Stimulated activated memory B cell treated with anti-CD40 and anti-IgM and Interleukin-4, amounts not matched to agents 10 μg/mL and 1 μg/mL and 100 μg/mL, for 72 hours (primary cell): ENCODE measurements around the gene TUSC2.
A peak's percentile ranks its signal among the peaks of the same experiment; 100 is the strongest.
"Not testable (repeated sequence)": the region's sequence is repeated elsewhere in the genome, so short reads cannot be mapped to it uniquely, and the experiment has no call there.

Experiments used
- ATAC-seq: fragments of 150-1000 bp; cut with Tn5 transposase; 2 replicates; pipeline ENCODE4 v1.10.0; 2021
- H3K27ac Mint-ChIP-seq: one replicate; pipeline ENCODE4 v1.8.0; 2022; ENCODE audit warnings: mild to moderate bottlenecking, mixed read lengths
- H3K27me3 Mint-ChIP-seq: one replicate; pipeline ENCODE4 v1.8.0; 2022; ENCODE audit warnings: mixed read lengths
- H3K36me3 Mint-ChIP-seq: one replicate; pipeline ENCODE4 v1.8.0; 2022; ENCODE audit warnings: mixed read lengths
- H3K4me1 Mint-ChIP-seq: one replicate; pipeline ENCODE4 v1.8.0; 2022; ENCODE audit warnings: mixed read lengths
- H3K4me3 Mint-ChIP-seq: one replicate; pipeline ENCODE4 v1.8.0; 2022; ENCODE audit warnings: mild to moderate bottlenecking, moderate library complexity, mixed read lengths
- H3K9me3 Mint-ChIP-seq: one replicate; pipeline ENCODE4 v1.8.0; 2022; ENCODE audit warnings: mixed read lengths

Gene TUSC2

GRCh38 chr3:50319894-50320625 is 8.0 kb downstream of the TUSC2 start:
- Mint-ChIP-seq H3K9me3 (no peaks in the 10 kb centered on the region), H3K36me3 (peaks cover 16% of the 10 kb centered on the region), H3K4me1 (peaks cover 77% of the 10 kb centered on the region), H3K27me3 (no peaks in the 10 kb centered on the region), H3K27ac (peak overlapping the region; percentile 97), H3K4me3 (peak overlapping the region; percentile 77)
- no peak for ATAC-seq

- H3K9me3 Mint-ChIP-seq: no peaks in the 10 kb centered on the region
- peak overlapping the region; percentile 17 for H3K4me3 Mint-ChIP-seq
- H3K36me3 Mint-ChIP-seq: peaks cover 9% of the 10 kb centered on the region
- no peaks in the 10 kb centered on the region for H3K27me3 Mint-ChIP-seq
- no peak overlapping the region for H3K27ac Mint-ChIP-seq
- H3K4me1 Mint-ChIP-seq: peaks cover 72% of the 10 kb centered on the region
- no peak for ATAC-seq
Measured at GRCh38 chr3:50319181-50319893, 8.7 kb downstream of the TUSC2 start.

- ATAC-seq: no peak
- Mint-ChIP-seq H3K4me3 (no peak overlapping the region), H3K27me3 (no peaks in the 10 kb centered on the region), H3K9me3 (no peaks in the 10 kb centered on the region), H3K4me1 (peaks cover 67% of the 10 kb centered on the region), H3K36me3 (peaks cover 8% of the 10 kb centered on the region), H3K27ac (no peak overlapping the region)
Measured at GRCh38 chr3:50318615-50319014, 9.4 kb downstream of the TUSC2 start.

- ATAC-seq: no peak
- no peak overlapping the region for H3K27ac Mint-ChIP-seq
- no peaks in the 10 kb centered on the region for H3K27me3 Mint-ChIP-seq
- no peak overlapping the region for H3K4me3 Mint-ChIP-seq
- H3K36me3 Mint-ChIP-seq: peaks cover 8% of the 10 kb centered on the region
- H3K9me3 Mint-ChIP-seq: no peaks in the 10 kb centered on the region
- peaks cover 62% of the 10 kb centered on the region for H3K4me1 Mint-ChIP-seq
Measured at GRCh38 chr3:50318163-50318562, 9.9 kb downstream of the TUSC2 start.

- no peaks in the 10 kb centered on the region for H3K9me3 Mint-ChIP-seq
- peaks cover 54% of the 10 kb centered on the region for H3K4me1 Mint-ChIP-seq
- no peak overlapping the region for H3K4me3 Mint-ChIP-seq
- ATAC-seq: no peak
- H3K27ac Mint-ChIP-seq: peak overlapping the region; percentile 88
- H3K27me3 Mint-ChIP-seq: no peaks in the 10 kb centered on the region
- peaks cover 8% of the 10 kb centered on the region for H3K36me3 Mint-ChIP-seq
Measured at GRCh38 chr3:50317300-50317699, 10.7 kb downstream of the TUSC2 start.

GRCh38 chr3:50316657-50317242 is 11.3 kb downstream of the TUSC2 start:
- Mint-ChIP-seq H3K36me3 (peaks cover 8% of the 10 kb centered on the region), H3K4me1 (peaks cover 52% of the 10 kb centered on the region), H3K27me3 (no peaks in the 10 kb centered on the region), H3K9me3 (no peaks in the 10 kb centered on the region), H3K4me3 (peak overlapping the region; percentile 62), H3K27ac (peak overlapping the region; percentile 88)
- peak; percentile 63 for ATAC-seq

- ATAC-seq: no peak
- H3K4me3 Mint-ChIP-seq: no peak overlapping the region
- peak overlapping the region; percentile 14 for H3K27ac Mint-ChIP-seq
Measured at GRCh38 chr3:50314816-50315215, 13.2 kb downstream of the TUSC2 start.

GRCh38 chr3:50314342-50314741 is 13.7 kb downstream of the TUSC2 start:
- Mint-ChIP-seq H3K9me3 (no peaks in the 10 kb centered on the region), H3K36me3 (peaks cover 8% of the 10 kb centered on the region), H3K4me3 (no peak overlapping the region), H3K4me1 (peaks cover 38% of the 10 kb centered on the region), H3K27me3 (no peaks in the 10 kb centered on the region), H3K27ac (peak overlapping the region; percentile 14)
- no peak for ATAC-seq

More at GRCh38 chr3:50314816-50315215, 13.2 kb downstream of the TUSC2 start:
- Mint-ChIP-seq H3K9me3 (no peaks in the 10 kb centered on the region), H3K36me3 (peaks cover 8% of the 10 kb centered on the region), H3K4me1 (peaks cover 42% of the 10 kb centered on the region), H3K27me3 (no peaks in the 10 kb centered on the region)

GRCh38 chr3:50312041-50312440 is 16.0 kb downstream of the TUSC2 start:
- H3K4me1 Mint-ChIP-seq: peaks cover 18% of the 10 kb centered on the region
- not testable (repeated sequence) for H3K27me3 Mint-ChIP-seq, H3K9me3 Mint-ChIP-seq, H3K4me3 Mint-ChIP-seq, H3K36me3 Mint-ChIP-seq, H3K27ac Mint-ChIP-seq, ATAC-seq

- H3K27ac Mint-ChIP-seq: no peak overlapping the region
- no peak for ATAC-seq
- no peaks in the 10 kb centered on the region for H3K27me3 Mint-ChIP-seq
- no peaks in the 10 kb centered on the region for H3K36me3 Mint-ChIP-seq
- no peaks in the 10 kb centered on the region for H3K9me3 Mint-ChIP-seq
- no peak overlapping the region for H3K4me3 Mint-ChIP-seq
- peaks cover 16% of the 10 kb centered on the region for H3K4me1 Mint-ChIP-seq
Measured at GRCh38 chr3:50304601-50305000, 23.4 kb downstream of the TUSC2 start.

- peaks cover 19% of the 10 kb centered on the region for H3K4me1 Mint-ChIP-seq
- H3K27ac Mint-ChIP-seq: peak within 1 kb of the TSS; percentile 44
- H3K36me3 Mint-ChIP-seq: no peaks in the 10 kb centered on the region
- no peak for ATAC-seq
- no peak within 1 kb of the TSS for H3K4me3 Mint-ChIP-seq
- H3K27me3 Mint-ChIP-seq: no peaks in the 10 kb centered on the region
- H3K9me3 Mint-ChIP-seq: no peaks in the 10 kb centered on the region
Measured at GRCh38 chr3:50303013-50303815, 24.8 kb downstream of the TUSC2 start, which contains the start of gene HYAL1. TSS of gene HYAL1 (minus strand) at chr3:50303574. CDS start at chr3:50302956, 618 bp downstream.

GRCh38 chr3:50302095-50303012 is 25.7 kb downstream of the TUSC2 start:
- H3K4me1 Mint-ChIP-seq: peaks cover 28% of the 10 kb centered on the region
- peak overlapping the region; percentile 44 for H3K27ac Mint-ChIP-seq
- H3K27me3 Mint-ChIP-seq: no peaks in the 10 kb centered on the region
- no peak for ATAC-seq
- no peaks in the 10 kb centered on the region for H3K36me3 Mint-ChIP-seq
- H3K9me3 Mint-ChIP-seq: no peaks in the 10 kb centered on the region
- no peak overlapping the region for H3K4me3 Mint-ChIP-seq

- Mint-ChIP-seq H3K36me3 (peaks cover 6% of the 10 kb centered on the region), H3K4me3 (peak overlapping the region; percentile 94), H3K27ac (peak overlapping the region; percentile 99), H3K27me3 (no peaks in the 10 kb centered on the region), H3K4me1 (peaks cover 39% of the 10 kb centered on the region), H3K9me3 (no peaks in the 10 kb centered on the region)
- no peak for ATAC-seq
Measured at GRCh38 chr3:50300681-50301254, 27.3 kb downstream of the TUSC2 start.
